ENCODE measurements around the gene RGS6.

- no peak for TF ChIP-seq CTCF (conservative IDR thresholded peaks at IDR 0.05 in 1 of 2, IDR thresholded peaks at IDR 0.05 in 1 of 2; ENCODE audit: low read depth in 1 of 2, low read length in 2 of 2)
- TF ChIP-seq EZH2 (IDR thresholded peaks at IDR 0.05; ENCODE audit: low read length, missing control alignments), result no peak
Observed at GRCh38 chr14:72070458-72070857, 138.2 kb downstream of the RGS6 start.

Measured in fibroblast of lung (primary cell).